ENCODE data around the gene ZNF653. TPM values are rescaled to one million over a fixed set of nuclear protein-coding genes. Genes with fewer than 3 reads are reported as not detected.
"Not testable (repeated sequence)": the region's sequence is repeated elsewhere in the genome, so short reads cannot be mapped to it uniquely, and the experiment has no call there.

Gene ZNF653
- polyA plus RNA-seq, 1 of the 3 experiments (the other 2 are of a cell fraction): 14.7 TPM

GRCh38 chr19:11435057-11435832 lies 70.4 kb downstream of the ZNF653 start, which contains the start of the genes ODAD3 and PRKCSH (continued):
- peak; percentile 96 for TF ChIP-seq USF1 (IDR thresholded peaks at IDR 0.05; ENCODE audit: borderline replicate concordance, low read depth)
- peak; percentile 66; the same call in 1 of the 2 replicates for TF ChIP-seq MAX (IDR thresholded peaks at IDR 0.05; ENCODE audit: low read depth)
- TF ChIP-seq FOSL2 (IDR thresholded peaks at IDR 0.05; ENCODE audit: borderline replicate concordance, low read depth): no peak
- TF ChIP-seq MEF2A (IDR thresholded peaks at IDR 0.05; ENCODE audit: borderline replicate concordance, low read depth): no peak
- no peak for TF ChIP-seq ZBTB33 (IDR thresholded peaks at IDR 0.05; ENCODE audit: borderline replicate concordance, low read depth)
- no peak for TF ChIP-seq EP300 (IDR thresholded peaks at IDR 0.05; ENCODE audit: borderline replicate concordance in 1 of 2, low read depth in 1 of 2, low read length in 1 of 2)
- peak; percentile 6 for TF ChIP-seq RCOR1 (IDR thresholded peaks at IDR 0.05; ENCODE audit: low read length)
- peak; percentile 87 for TF ChIP-seq TEAD4 (IDR thresholded peaks at IDR 0.05; ENCODE audit: borderline replicate concordance, insufficient read depth)
- no peak for TF ChIP-seq EZH2phosphoT487 (IDR thresholded peaks at IDR 0.05; ENCODE audit: borderline replicate concordance, low read depth)
- peak; percentile 40; the same call in 1 of the 2 replicates for TF ChIP-seq TCF12 (IDR thresholded peaks at IDR 0.05)

GRCh38 chr19:11434703-11435056 lies 71.0 kb downstream of the ZNF653 start:
- no peak for TF ChIP-seq TAF1 (IDR thresholded peaks at IDR 0.05; ENCODE audit: borderline replicate concordance, low read depth, low read length)
- TF ChIP-seq RXRA (IDR thresholded peaks at IDR 0.05; ENCODE audit: borderline replicate concordance, low read depth): no peak
- peak overlapping the region; percentile 92 for H3K4me2 ChIP-seq
- CTCF ChIA-PET: interaction anchor here (0.7 to 3.5 kb wide), 23 partner anchors 8 to 168 kb away, joined by 3 to 54 read pairs (median 5); partner anchors contain the start of genes ELAVL3, EPOR, RGL3 and SWSAP1
- peak overlapping the region; percentile 67 to 73 for H3K27ac ChIP-seq (ENCODE audit: low read depth in 2 of 2, low read length in 1 of 2)
- peak overlapping the region; percentile 61 for H3K9ac ChIP-seq
- no peaks in the 10 kb centered on the region for H3K27me3 ChIP-seq (ENCODE audit: insufficient read depth)
- 8% methylated on average over 4 of the region's 9 CpGs for WGBS (ENCODE audit: low lambda C conversion rate)
- peaks cover 18 to 25% of the 10 kb centered on the region in 2 experiments for H3K36me3 ChIP-seq (replicated peaks in 1 of 2; ENCODE audit: control insufficient read depth in 1 of 2, insufficient read depth in 2 of 2, low read length in 1 of 2)
- H2AFZ ChIP-seq (ENCODE audit: low read depth): peak overlapping the region; percentile 99
- POLR2A ChIA-PET: interaction anchor here (0.6 to 1.8 kb wide), 7 partner anchors 9 to 60 kb away, joined by 3 to 14 read pairs (median 5); partner anchors contain the start of genes EPOR, RGL3 and SWSAP1
- H3F3A ChIP-seq (replicated peaks; ENCODE audit: insufficient read depth): peaks cover 5% of the 10 kb centered on the region
- no peaks in the 10 kb centered on the region for H3K9me2 ChIP-seq
- no peak for DNase-seq
- H3K4me3 ChIP-seq (ENCODE audit: low read depth in 2 of 2, low read length in 1 of 2): peak overlapping the region; percentile 51 to 62
- peaks cover 5 to 12% of the 10 kb centered on the region in 2 experiments; a peak in 1 of 4 replicates for H3K4me1 ChIP-seq (ENCODE audit: control insufficient read depth in 1 of 2, insufficient read depth in 2 of 2, low read depth in 1 of 2, low read length in 1 of 2)
- no peaks in the 10 kb centered on the region for H4K20me1 ChIP-seq (ENCODE audit: insufficient read depth)
- no peaks in the 10 kb centered on the region for H3K9me3 ChIP-seq
- peaks cover 37% of the 10 kb centered on the region for H3K79me2 ChIP-seq (ENCODE audit: insufficient read depth)

- H3K27me3 ChIP-seq (ENCODE audit: insufficient read depth); H3K4me3 ChIP-seq (ENCODE audit: low read depth in 2 of 2, low read length in 1 of 2); H3K9ac ChIP-seq; H3K27ac ChIP-seq (ENCODE audit: low read depth in 2 of 2, low read length in 1 of 2); H2AFZ ChIP-seq (ENCODE audit: low read depth); H4K20me1 ChIP-seq (ENCODE audit: insufficient read depth); DNase-seq; H3K4me2 ChIP-seq; H3K9me3 ChIP-seq; POLR2A ChIA-PET; H3K9me2 ChIP-seq; H3F3A ChIP-seq (replicated peaks; ENCODE audit: insufficient read depth): not testable (repeated sequence)
- peaks cover 11 to 20% of the 10 kb centered on the region in 2 experiments for H3K36me3 ChIP-seq (replicated peaks in 1 of 2; ENCODE audit: control insufficient read depth in 1 of 2, insufficient read depth in 2 of 2, low read length in 1 of 2)
- WGBS (ENCODE audit: low lambda C conversion rate): 92% methylated on average over 3 of the region's 3 CpGs
- peaks cover 31% of the 10 kb centered on the region for H3K79me2 ChIP-seq (ENCODE audit: insufficient read depth)
- CTCF ChIA-PET: interaction anchor here (0.8 to 5.8 kb wide), 2 partner anchors 10 to 51 kb away, joined by 3 to 35 read pairs; partner anchors contain the start of gene EPOR
- peaks cover 5 to 12% of the 10 kb centered on the region in 2 experiments; a peak in 1 of 4 replicates for H3K4me1 ChIP-seq (ENCODE audit: control insufficient read depth in 1 of 2, insufficient read depth in 2 of 2, low read depth in 1 of 2, low read length in 1 of 2)
These were observed 72.1 kb downstream of the ZNF653 start for GRCh38 chr19:11433526-11433925.
